Right lobe of liver (tissue), 6 donors: ENCODE measurements around the gene PAX5. TPM values are rescaled to one million over a fixed set of nuclear protein-coding genes. Genes with fewer than 3 reads are reported as not detected.
A peak's percentile ranks its signal among the peaks of the same experiment; 100 is the strongest.

Source experiments
- ATAC-seq, 4 donors: fragments of 200-7000 bp; cut with Tn5 transposase; one replicate each; pipeline ENCODE4 v1.9.1; 2020; ENCODE audit warnings: mild to moderate bottlenecking in 4 of 4, moderate library complexity in 4 of 4
- DNase-seq, 3 donors: peaks; one replicate each; pipeline ENCODE4 v3.0.0-alpha.2; 2020
- H3K27ac ChIP-seq, 3 donors: fragments of 200-600 bp; one replicate each; pipeline ENCODE4 v1.8.0; 2022
- H3K27me3 ChIP-seq, 2 donors: fragments of 200-600 bp; one replicate each; pipeline ENCODE4 v1.8.0; 2022
- H3K36me3 ChIP-seq, 4 donors: fragments of 200-600 bp; sonication (generic) in 1 of 4; one replicate each; pipeline versions ENCODE4 v1.5.1 to v1.8.0; 2017 to 2022; ENCODE audit warnings: control low read depth in 1 of 4
- H3K4me1 ChIP-seq, 4 donors: fragments of 200-600 bp; sonication (generic) in 1 of 4; one replicate each; pipeline versions ENCODE4 v1.5.1 to v1.8.0; 2017 to 2022; ENCODE audit warnings: control low read depth in 1 of 4
- H3K4me3 ChIP-seq, 3 donors: fragments of 200-600 bp; one replicate each; pipeline ENCODE4 v1.8.0; 2022
- H3K9me3 ChIP-seq, 4 donors: fragments of 200-600 bp; sonication (generic) in 1 of 4; one replicate each; pipeline versions ENCODE4 v1.5.1 to v1.8.0; 2017 to 2022; ENCODE audit warnings: control low read depth in 1 of 4
- CTCF ChIP-seq, 4 donors: fragments of 200-600 bp in 3 of 4; fragments of 450-650 bp in 1 of 4; IDR thresholded peaks; one replicate each; pipeline versions ENCODE4 v1.5.1 to v1.8.0; 2016 to 2022; ENCODE audit warnings: antibody characterized with exemption in 4 of 4, mild to moderate bottlenecking in 2 of 4
- POLR2A ChIP-seq: fragments of 450-650 bp; IDR thresholded peaks from one replicate; pipeline ENCODE4 v1.6.1; 2017; ENCODE audit warnings: antibody characterized with exemption, mild to moderate bottlenecking
- WGBS: methylation state at CpG from one replicate; pipeline ENCODE4 v1.1.6; 2018; ENCODE audit warnings: low coverage, low lambda C conversion rate; ENCODE audit not compliant: insufficient coverage; ENCODE audit errors: missing lambda C conversion rate; 5-methylcytosine and 5-hydroxymethylcytosine counted together
- intact Hi-C, 2 donors: fragments of 100-400 bp; cut with DNase I; formaldehyde crosslinking; loops; one replicate each; pipeline versions ENCODE4 v1.11.2 to v1.14.1; 2022
- total RNA-seq, 6 experiments: library from RNA; depleted of rRNA in 2 of 6; stranded (reverse); fragments of >200 nt in 2 of 6; fragmentation: NEBNext Ultra II Directional in 3 of 6; extraction: Animal tissue kit (Norgen Biotek cat#: 25700) in 3 of 6; gene quantifications; one replicate each; pipeline versions ENCODE4 v1.1.0 to v1.2.4, GENCODE V29; 2016 to 2023
- donor health status: DM: no; HTN: yes; CAD: no.
- donor health status: DM: no; HTN: no; CAD: no.
- donor health status: DM: no; HTN: no; CAD: no.
- donor health status: DM: no; HTN: yes; CAD: no.
- donor health status: DM: no; HTN: yes; CAD: no.

The PAX5 gene
- total RNA-seq, 6 experiments from 2014 or later, result 0.12 to 0.18 TPM; not detected in 4

GRCh38 chr9:36812556-36812955, 221.5 kb downstream of the PAX5 start:
- no peak for ATAC-seq
- TF ChIP-seq CTCF (IDR thresholded peaks at IDR 0.05) (no peak), POLR2A (no peak)
- no peak overlapping the region for H3K4me3 ChIP-seq
- no peaks in the 10 kb centered on the region for H3K9me3 ChIP-seq
- intact Hi-C loops, result no loop called here
- H3K4me1 ChIP-seq, result no peaks in the 10 kb centered on the region
- no peaks in the 10 kb centered on the region for H3K27me3 ChIP-seq
- no peaks in the 10 kb centered on the region for H3K36me3 ChIP-seq
- no peak overlapping the region for H3K27ac ChIP-seq
- DNase-seq, result no peak

- TF ChIP-seq POLR2A (no peak), CTCF (IDR thresholded peaks at IDR 0.05) (no peak)
- H3K4me3 ChIP-seq, result no peak overlapping the region
- DNase-seq (no peak), ATAC-seq (no peak)
- H3K36me3 ChIP-seq, result no peaks in the 10 kb centered on the region
- no peaks in the 10 kb centered on the region for H3K9me3 ChIP-seq
- no peak overlapping the region for H3K27ac ChIP-seq
- 36% methylated on average over 4 of the region's 4 CpGs for WGBS
- H3K4me1 ChIP-seq, result no peaks in the 10 kb centered on the region
- no peaks in the 10 kb centered on the region for H3K27me3 ChIP-seq
- intact Hi-C loops, result no loop called here
Observed at GRCh38 chr9:36808251-36808650, 225.8 kb downstream of the PAX5 start.

- Histone ChIP-seq H3K4me1 (no peaks in the 10 kb centered on the region), H3K36me3 (no peaks in the 10 kb centered on the region), H3K4me3 (no peak overlapping the region), H3K27ac (no peak overlapping the region), H3K9me3 (no peaks in the 10 kb centered on the region), H3K27me3 (no peaks in the 10 kb centered on the region)
- DNase-seq (no peak), ATAC-seq (peak in 3 of 4 donors; percentile 30 to 53 (median 36))
- TF ChIP-seq POLR2A (no peak), CTCF (IDR thresholded peaks at IDR 0.05) (no peak)
- intact Hi-C loops, result no loop called here
- WGBS, result 63% methylated on average over 7 of the region's 11 CpGs
Observed at GRCh38 chr9:36803961-36804360, 230.1 kb downstream of the PAX5 start.

GRCh38 chr9:36802201-36802920, 231.7 kb downstream of the PAX5 start:
- no peak overlapping the region for H3K4me3 ChIP-seq
- no peaks in the 10 kb centered on the region for H3K9me3 ChIP-seq
- 32% methylated on average over 11 of the region's 15 CpGs for WGBS
- no peaks in the 10 kb centered on the region for H3K36me3 ChIP-seq
- no peaks in the 10 kb centered on the region for H3K4me1 ChIP-seq
- H3K27ac ChIP-seq, result no peak overlapping the region
- no peak for DNase-seq
- peak; percentile 28 to 65 (median 46) for ATAC-seq
- intact Hi-C loops, result no loop called here
- TF ChIP-seq POLR2A (no peak), CTCF (IDR thresholded peaks at IDR 0.05) (no peak)
- H3K27me3 ChIP-seq, result no peaks in the 10 kb centered on the region
